K562 (cell line): Measurements from ENCODE around the gene CDK9. TPM values are rescaled to one million over a fixed set of nuclear protein-coding genes. Genes with fewer than 3 reads are reported as not detected.

Experiments used
- BRCA1 ChIP-seq, 2 experiments: fragments of 450-650 bp in 1 of 2; sonication (generic) in 1 of 2; formaldehyde crosslinking in 1 of 2; IDR thresholded peaks; 2 replicates each; pipeline versions ENCODE4 v1.5.0 to v1.6.1; 2017 to 2020; ENCODE audit warnings: mild to moderate bottlenecking in 1 of 2, missing genetic modification reagents in 1 of 2
- C11orf30 ChIP-seq: fragments of 450-650 bp; IDR thresholded peaks from 2 replicates; pipeline ENCODE4 v1.6.1; 2016; ENCODE audit warnings: low read depth, mild to moderate bottlenecking
- COPS2 ChIP-seq: fragments of 450-650 bp; conservative IDR thresholded peaks from 2 replicates; pipeline ENCODE4 v1.6.1; 2016; ENCODE audit warnings: mild to moderate bottlenecking, moderate library complexity
- DACH1 ChIP-seq: fragments of 450-650 bp; IDR thresholded peaks from 2 replicates; pipeline ENCODE4 v1.6.1; 2018; ENCODE audit not compliant: partially characterized antibody
- FOSL1 ChIP-seq: fragments of 200-800 bp; sonication (Bioruptor generic); conservative IDR thresholded peaks from 2 replicates; pipeline ENCODE4 v1.6.1; 2016; ENCODE audit warnings: missing genetic modification characterization, missing compliant biosample characterization
- HDAC8 ChIP-seq: fragments of 450-650 bp; IDR thresholded peaks from 2 replicates; pipeline ENCODE4 v1.6.1; 2016; ENCODE audit warnings: mild to moderate bottlenecking, missing genetic modification characterization, moderate library complexity, missing compliant biosample characterization
- KLF1 ChIP-seq: fragments of 450-650 bp; IDR thresholded peaks from 2 replicates; pipeline ENCODE4 v1.6.1; 2016; ENCODE audit warnings: missing genetic modification characterization, missing compliant biosample characterization
- RBM15 ChIP-seq: fragments of 200-400 bp; formaldehyde crosslinking; IDR thresholded peaks from 2 replicates; pipeline ENCODE4 v1.6.1; 2018; ENCODE audit warnings: mild to moderate bottlenecking, low read length, moderate library complexity; ENCODE audit not compliant: insufficient read depth
- ZNF133 ChIP-seq: fragments of 250-450 bp; sonication (Bioruptor Pico); IDR thresholded peaks from 2 replicates; pipeline ENCODE4 v1.4.0; 2020; ENCODE audit warnings: mild to moderate bottlenecking
- polyA plus RNA-seq, 8 experiments: library from polyadenylated mRNA; depleted of rRNA in 4 of 8; stranded (reverse) in 5 of 8; unstranded in 3 of 8; fragments of >200 nt; fragmentation: Nextera tagmentation in 2 of 8; fragmentation: Illumina TruSeq in 1 of 8; extraction: Ambion mirVana in 2 of 8; extraction: Trizol in 1 of 8; gene quantifications; 2 replicates each; pipeline versions ENCODE4 v1.2.1 to v1.2.3, GENCODE V29; 2011 to 2014; ENCODE audit warnings: inconsistent platforms in 1 of 8, missing spikeins in 1 of 8
- total RNA-seq, 7 experiments: library from RNA; depleted of rRNA in 6 of 7; stranded (reverse); fragments of >200 nt in 6 of 7; fragmentation: Illumina TruSeq in 2 of 7; extraction: Trizol in 2 of 7; gene quantifications; 2 replicates each; pipeline versions ENCODE4 v1.2.1 to v1.2.3, GENCODE V29; 2011 to 2021; ENCODE audit warnings: low replicate concordance in 1 of 7
- TF ChIP-seq, protein P1 (sequence below): fragments of 450-650 bp; IDR thresholded peaks from 2 replicates; pipeline ENCODE4 v1.6.1; 2016; ENCODE audit warnings: borderline replicate concordance
- TF ChIP-seq, protein P2 (sequence below): fragments of 450-650 bp; IDR thresholded peaks from 2 replicates; pipeline ENCODE4 v1.7.0; 2016; ENCODE audit warnings: borderline replicate concordance
- TF ChIP-seq, protein P3 (sequence below): fragments of 250-450 bp; sonication (Bioruptor Pico); IDR thresholded peaks from 2 replicates; pipeline ENCODE4 v1.4.0; 2020; ENCODE audit warnings: mild to moderate bottlenecking, moderate library complexity
- TF ChIP-seq, protein P4 (sequence below): sonication (generic); formaldehyde crosslinking; IDR thresholded peaks from 2 replicates; pipeline ENCODE4 v1.8.0; 2022; ENCODE audit warnings: missing genetic modification reagents, mild to moderate bottlenecking, borderline replicate concordance
- TF ChIP-seq, protein P5 (sequence below): sonication (generic); formaldehyde crosslinking; IDR thresholded peaks from 2 replicates; pipeline ENCODE4 v1.8.0; 2022; ENCODE audit warnings: missing genetic modification reagents, mild to moderate bottlenecking, moderate library complexity, borderline replicate concordance

CDK9 gene
- total and polyA plus RNA-seq, 9 of the 15 experiments (the other 6 are each of a cell fraction or from before 2014, with no cell fraction given) = 4.2 to 78.6 (median 33.0) TPM

DNA sequence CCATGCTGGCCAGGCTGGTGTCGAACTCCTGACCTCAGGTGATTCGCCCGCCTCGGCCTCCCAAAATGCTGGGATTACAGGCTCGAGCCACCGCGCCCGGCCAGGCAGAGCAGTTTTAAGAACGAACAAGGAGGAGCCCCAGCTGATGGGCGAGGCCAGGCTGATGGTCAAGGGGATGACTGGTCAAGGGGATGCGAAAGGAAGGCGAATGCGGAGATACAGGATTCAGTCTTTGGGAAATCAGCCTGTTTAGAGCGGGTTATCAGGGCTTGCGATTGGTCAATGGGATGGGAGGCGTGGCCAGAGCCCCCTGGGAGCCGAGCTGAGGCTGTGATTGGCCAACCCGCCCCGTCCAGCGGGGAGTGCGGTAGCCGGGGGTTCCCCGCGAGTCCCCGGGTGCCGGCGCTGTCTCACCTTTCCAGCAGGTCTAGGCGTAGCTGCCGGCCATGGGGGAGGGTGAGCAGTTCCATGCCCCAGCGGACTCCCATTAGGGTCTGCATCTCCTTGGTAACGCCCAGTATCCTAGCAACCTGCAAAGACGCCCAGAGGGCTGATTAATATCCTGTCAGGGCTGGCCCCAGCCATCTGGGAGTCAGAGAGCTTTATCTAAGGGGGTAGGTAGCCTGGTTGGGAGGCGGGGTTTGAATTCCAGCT lies 43.3 kb upstream of the CDK9 start (continued):
- TF ChIP-seq KLF1 (0 out of 2 replicates have a peak, but pooled peaks have one; percentile 32), ZNF133 (CRISPR knock-in tag) (no peak), HDAC8 (no peak), DACH1 (peak; percentile 28), RBM15 (no peak), COPS2 (no peak), C11orf30 (no peak), BRCA1 (IDR thresholded peaks at IDR 0.05) (no peak), BRCA1 (CRISPR knock-in tag; IDR thresholded peaks at IDR 0.05) (no peak), FOSL1 (tag) (peak; percentile 41; the same call in 1 of the 2 replicates)
- TF ChIP-seq, protein P1, sequence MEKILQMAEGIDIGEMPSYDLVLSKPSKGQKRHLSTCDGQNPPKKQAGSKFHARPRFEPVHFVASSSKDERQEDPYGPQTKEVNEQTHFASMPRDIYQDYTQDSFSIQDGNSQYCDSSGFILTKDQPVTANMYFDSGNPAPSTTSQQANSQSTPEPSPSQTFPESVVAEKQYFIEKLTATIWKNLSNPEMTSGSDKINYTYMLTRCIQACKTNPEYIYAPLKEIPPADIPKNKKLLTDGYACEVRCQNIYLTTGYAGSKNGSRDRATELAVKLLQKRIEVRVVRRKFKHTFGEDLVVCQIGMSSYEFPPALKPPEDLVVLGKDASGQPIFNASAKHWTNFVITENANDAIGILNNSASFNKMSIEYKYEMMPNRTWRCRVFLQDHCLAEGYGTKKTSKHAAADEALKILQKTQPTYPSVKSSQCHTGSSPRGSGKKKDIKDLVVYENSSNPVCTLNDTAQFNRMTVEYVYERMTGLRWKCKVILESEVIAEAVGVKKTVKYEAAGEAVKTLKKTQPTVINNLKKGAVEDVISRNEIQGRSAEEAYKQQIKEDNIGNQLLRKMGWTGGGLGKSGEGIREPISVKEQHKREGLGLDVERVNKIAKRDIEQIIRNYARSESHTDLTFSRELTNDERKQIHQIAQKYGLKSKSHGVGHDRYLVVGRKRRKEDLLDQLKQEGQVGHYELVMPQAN = peak; percentile 53
- TF ChIP-seq, protein P2, sequence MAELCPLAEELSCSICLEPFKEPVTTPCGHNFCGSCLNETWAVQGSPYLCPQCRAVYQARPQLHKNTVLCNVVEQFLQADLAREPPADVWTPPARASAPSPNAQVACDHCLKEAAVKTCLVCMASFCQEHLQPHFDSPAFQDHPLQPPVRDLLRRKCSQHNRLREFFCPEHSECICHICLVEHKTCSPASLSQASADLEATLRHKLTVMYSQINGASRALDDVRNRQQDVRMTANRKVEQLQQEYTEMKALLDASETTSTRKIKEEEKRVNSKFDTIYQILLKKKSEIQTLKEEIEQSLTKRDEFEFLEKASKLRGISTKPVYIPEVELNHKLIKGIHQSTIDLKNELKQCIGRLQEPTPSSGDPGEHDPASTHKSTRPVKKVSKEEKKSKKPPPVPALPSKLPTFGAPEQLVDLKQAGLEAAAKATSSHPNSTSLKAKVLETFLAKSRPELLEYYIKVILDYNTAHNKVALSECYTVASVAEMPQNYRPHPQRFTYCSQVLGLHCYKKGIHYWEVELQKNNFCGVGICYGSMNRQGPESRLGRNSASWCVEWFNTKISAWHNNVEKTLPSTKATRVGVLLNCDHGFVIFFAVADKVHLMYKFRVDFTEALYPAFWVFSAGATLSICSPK = no peak
- TF ChIP-seq, protein P3, sequence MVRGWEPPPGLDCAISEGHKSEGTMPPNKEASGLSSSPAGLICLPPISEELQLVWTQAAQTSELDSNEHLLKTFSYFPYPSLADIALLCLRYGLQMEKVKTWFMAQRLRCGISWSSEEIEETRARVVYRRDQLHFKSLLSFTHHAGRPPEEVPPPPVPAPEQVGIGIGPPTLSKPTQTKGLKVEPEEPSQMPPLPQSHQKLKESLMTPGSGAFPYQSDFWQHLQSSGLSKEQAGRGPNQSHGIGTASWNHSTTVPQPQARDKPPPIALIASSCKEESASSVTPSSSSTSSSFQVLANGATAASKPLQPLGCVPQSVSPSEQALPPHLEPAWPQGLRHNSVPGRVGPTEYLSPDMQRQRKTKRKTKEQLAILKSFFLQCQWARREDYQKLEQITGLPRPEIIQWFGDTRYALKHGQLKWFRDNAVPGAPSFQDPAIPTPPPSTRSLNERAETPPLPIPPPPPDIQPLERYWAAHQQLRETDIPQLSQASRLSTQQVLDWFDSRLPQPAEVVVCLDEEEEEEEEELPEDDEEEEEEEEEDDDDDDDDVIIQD (CRISPR knock-in tag) = no peak
- TF ChIP-seq, protein P4, sequence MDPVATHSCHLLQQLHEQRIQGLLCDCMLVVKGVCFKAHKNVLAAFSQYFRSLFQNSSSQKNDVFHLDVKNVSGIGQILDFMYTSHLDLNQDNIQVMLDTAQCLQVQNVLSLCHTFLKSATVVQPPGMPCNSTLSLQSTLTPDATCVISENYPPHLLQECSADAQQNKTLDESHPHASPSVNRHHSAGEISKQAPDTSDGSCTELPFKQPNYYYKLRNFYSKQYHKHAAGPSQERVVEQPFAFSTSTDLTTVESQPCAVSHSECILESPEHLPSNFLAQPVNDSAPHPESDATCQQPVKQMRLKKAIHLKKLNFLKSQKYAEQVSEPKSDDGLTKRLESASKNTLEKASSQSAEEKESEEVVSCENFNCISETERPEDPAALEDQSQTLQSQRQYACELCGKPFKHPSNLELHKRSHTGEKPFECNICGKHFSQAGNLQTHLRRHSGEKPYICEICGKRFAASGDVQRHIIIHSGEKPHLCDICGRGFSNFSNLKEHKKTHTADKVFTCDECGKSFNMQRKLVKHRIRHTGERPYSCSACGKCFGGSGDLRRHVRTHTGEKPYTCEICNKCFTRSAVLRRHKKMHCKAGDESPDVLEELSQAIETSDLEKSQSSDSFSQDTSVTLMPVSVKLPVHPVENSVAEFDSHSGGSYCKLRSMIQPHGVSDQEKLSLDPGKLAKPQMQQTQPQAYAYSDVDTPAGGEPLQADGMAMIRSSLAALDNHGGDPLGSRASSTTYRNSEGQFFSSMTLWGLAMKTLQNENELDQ = no peak
- TF ChIP-seq, protein P5, sequence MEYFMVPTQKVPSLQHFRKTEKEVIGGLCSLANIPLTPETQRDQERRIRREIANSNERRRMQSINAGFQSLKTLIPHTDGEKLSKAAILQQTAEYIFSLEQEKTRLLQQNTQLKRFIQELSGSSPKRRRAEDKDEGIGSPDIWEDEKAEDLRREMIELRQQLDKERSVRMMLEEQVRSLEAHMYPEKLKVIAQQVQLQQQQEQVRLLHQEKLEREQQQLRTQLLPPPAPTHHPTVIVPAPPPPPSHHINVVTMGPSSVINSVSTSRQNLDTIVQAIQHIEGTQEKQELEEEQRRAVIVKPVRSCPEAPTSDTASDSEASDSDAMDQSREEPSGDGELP = peak; percentile 78; the same call in 1 of the 2 replicates
